GM12865 (cell line): ENCODE results near the gene SLC35E3.

ENCODE experiments used
- DNase-seq: peaks from one replicate; pipeline ENCODE4 v3.0.0; 2010; ENCODE audit warnings: low read depth
- H3K4me3 ChIP-seq: 2 replicates; pipeline ENCODE4 v1.5.1; 2011; ENCODE audit warnings: mild to moderate bottlenecking, low read depth, low read length, control low read depth
- TF ChIP-seq, protein P1 (sequence below): IDR thresholded peaks from 2 replicates; pipeline ENCODE4 v1.5.1; 2011; ENCODE audit warnings: low read length, control low read depth, low read depth, inconsistent platforms; ENCODE audit not compliant: insufficient read depth; ENCODE audit errors: missing control alignments

The SLC35E3 gene

DNA sequence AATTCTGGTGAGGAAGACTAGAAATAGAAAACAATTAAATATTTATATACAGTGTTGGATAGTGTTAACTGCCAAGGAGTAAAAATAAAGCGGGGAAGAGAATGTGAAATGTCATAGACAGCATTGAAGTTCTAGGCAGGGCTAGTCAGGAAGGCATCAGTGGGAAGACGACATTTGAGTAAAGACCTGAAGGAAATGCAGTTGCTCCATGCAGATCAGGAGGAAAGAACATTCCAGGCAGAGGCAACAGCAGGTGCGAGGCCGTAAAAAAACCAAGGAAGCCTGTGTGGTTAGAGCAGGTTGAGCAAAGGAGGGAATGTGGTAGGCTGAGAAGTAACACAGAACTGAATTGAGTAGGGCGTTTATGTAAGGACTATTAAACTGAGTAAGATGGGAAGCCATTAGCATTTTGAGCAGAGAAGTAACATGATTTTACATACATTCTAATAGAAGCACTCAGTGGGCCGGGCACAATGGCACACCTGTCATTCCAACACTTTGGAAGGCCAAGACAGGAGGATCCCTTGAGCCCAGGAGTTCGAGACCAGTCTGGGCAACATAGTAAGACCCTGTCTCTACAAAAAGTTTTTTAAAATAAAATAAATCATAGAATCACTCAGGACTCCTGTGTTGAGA is 14.9 kb downstream of the SLC35E3 start:
- TF ChIP-seq, protein P1, sequence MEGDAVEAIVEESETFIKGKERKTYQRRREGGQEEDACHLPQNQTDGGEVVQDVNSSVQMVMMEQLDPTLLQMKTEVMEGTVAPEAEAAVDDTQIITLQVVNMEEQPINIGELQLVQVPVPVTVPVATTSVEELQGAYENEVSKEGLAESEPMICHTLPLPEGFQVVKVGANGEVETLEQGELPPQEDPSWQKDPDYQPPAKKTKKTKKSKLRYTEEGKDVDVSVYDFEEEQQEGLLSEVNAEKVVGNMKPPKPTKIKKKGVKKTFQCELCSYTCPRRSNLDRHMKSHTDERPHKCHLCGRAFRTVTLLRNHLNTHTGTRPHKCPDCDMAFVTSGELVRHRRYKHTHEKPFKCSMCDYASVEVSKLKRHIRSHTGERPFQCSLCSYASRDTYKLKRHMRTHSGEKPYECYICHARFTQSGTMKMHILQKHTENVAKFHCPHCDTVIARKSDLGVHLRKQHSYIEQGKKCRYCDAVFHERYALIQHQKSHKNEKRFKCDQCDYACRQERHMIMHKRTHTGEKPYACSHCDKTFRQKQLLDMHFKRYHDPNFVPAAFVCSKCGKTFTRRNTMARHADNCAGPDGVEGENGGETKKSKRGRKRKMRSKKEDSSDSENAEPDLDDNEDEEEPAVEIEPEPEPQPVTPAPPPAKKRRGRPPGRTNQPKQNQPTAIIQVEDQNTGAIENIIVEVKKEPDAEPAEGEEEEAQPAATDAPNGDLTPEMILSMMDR: no peak
- H3K4me3 ChIP-seq: no peak overlapping the region
- no peak for DNase-seq

DNA sequence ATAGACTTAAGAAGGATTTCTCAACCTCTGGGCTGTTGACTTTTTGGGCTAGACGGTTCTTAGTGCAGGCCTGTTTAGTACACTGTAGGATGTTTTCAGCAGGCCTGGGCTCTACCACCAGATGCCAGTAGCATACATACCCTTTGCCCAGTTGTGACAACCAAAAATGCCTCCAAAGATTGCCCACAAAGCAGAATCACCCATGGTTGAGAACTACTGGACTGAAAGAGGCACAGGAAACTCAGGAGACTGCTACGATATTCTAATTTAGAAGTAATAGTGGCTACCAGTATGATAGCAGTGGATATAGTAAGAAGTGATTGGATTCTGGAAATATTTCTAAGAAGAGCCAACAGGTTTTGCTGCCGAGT is 15.5 kb downstream of the SLC35E3 start:
- no peak overlapping the region for H3K4me3 ChIP-seq
- no peak for DNase-seq
- TF ChIP-seq, protein P1: no peak

DNA sequence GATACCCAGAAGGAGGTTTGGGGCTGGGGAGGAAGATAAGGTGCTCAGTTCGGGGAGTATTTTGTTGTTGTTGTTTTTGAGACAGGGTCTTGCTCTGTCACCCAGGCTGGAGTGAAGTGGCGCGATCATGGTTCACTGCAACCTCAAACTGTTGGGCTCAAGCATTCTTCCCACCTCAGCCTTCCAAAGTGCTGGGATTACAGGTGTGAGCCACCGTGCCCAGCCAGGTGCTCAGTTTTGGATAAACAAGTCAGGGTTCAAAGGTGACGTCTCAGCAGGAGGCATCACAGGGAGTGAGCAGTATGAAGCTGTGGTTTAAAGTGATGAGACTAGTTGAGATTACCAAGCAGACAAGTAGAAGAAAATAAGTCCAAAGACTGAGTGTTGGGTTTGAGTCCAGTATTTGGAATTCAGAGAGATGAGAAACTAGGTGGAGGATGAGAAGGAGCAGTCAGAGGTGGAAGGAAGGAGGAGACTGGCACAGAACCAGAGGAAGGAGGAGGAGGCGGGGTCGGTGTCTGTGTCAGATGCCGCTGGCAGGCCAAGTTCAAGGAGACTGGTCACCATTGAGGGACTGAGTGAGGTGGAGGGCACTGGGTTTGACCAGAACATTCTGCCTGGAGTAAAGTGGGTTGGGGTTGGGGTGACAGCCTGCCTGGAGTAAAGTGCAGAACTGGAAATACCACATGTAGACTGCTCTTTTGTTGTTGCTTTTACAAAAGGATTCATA is 16.1 kb downstream of the SLC35E3 start:
- DNase-seq: no peak
- H3K4me3 ChIP-seq: no peak overlapping the region
- TF ChIP-seq, protein P1: no peak

DNA sequence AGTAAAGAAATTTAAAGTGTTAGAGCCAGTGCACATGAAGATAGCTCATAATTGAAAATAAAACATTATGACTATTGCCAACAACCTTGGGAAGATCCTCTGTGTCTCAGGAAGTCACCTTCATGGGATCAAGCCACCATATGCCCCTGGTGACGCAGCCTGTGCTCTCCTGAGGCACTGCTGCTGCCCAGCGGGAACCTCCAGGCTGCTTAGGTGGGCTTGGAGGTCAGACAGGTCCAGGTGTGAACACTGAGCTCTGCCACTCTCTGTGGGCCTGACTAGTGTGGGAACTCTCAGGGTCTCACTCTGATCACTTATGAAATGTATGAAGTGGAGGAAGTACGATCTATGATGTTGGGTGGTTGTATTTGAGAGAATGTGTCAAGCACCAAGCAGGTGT is 16.7 kb downstream of the SLC35E3 start:
- no peak for DNase-seq
- TF ChIP-seq, protein P1: no peak
- H3K4me3 ChIP-seq: no peak overlapping the region

DNA sequence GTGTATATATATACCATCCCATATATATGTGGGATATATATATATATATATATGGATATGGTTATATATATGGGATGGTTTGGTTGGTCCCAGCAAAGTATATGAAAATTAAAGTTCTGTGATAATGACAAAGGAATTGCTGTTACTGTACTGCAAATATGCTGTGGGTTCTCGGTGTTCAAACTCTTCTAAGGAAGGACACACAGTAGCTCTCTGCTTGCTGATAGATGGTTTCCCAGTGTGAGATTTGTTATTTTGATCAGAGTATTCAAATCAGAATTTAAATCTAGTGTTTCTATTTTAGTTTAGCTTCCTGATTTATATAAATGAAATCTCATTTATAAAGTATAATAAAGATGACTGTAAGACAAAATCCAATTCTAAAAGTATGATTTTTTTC is 19.7 kb downstream of the SLC35E3 start:
- TF ChIP-seq, protein P1: no peak
- no peak overlapping the region for H3K4me3 ChIP-seq
- DNase-seq: no peak

DNA sequence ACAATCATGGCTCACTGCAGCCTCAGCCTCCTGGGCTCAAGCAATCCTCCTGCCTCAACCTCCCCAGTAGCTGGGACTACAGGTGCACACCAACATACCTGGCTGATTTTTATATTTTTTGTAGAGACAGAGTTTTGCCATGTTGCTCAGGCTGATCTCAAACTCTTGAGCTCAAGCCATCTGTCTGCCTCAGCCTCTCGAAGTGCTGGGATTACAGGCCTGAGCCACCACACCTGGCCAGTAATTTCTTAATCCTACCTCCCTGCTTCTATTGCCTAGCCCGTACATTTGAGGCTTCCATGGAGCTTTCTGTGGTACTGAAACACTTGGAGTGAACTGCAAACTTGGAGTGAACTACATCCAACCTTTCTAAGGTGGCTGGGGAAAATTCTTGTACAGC is 20.7 kb downstream of the SLC35E3 start:
- TF ChIP-seq, protein P1: no peak
- no peak for DNase-seq
- H3K4me3 ChIP-seq: no peak overlapping the region
